GM23248 (cell line): ENCODE data around the gene UBAC1. TPM values are rescaled to one million over a fixed set of nuclear protein-coding genes. Genes with fewer than 3 reads are reported as not detected.
"Not testable (repeated sequence)": the region's sequence is repeated elsewhere in the genome, so short reads cannot be mapped to it uniquely, and the experiment has no call there.

Source experiments
- DNase-seq: peaks from one replicate; pipeline ENCODE4 v3.0.0-alpha.2; 2015
- H2AFZ ChIP-seq: fragments of 200-600 bp; sonication (generic); 2 replicates; pipeline ENCODE4 v1.6.1; 2016; ENCODE audit warnings: antibody characterized with exemption
- H3F3A ChIP-seq: fragments of 200-600 bp; sonication (generic); 2 replicates; pipeline ENCODE4 v1.6.1; 2016; ENCODE audit warnings: mild to moderate bottlenecking, antibody characterized with exemption, mixed run types; ENCODE audit not compliant: insufficient read depth
- H3K27ac ChIP-seq: fragments of 200-600 bp; sonication (generic); 2 replicates; pipeline ENCODE4 v1.5.1; 2016; ENCODE audit warnings: mild to moderate bottlenecking
- H3K27me3 ChIP-seq: fragments of 200-600 bp; sonication (generic); replicated peaks from 2 replicates; pipeline ENCODE4 v1.6.1; 2016; ENCODE audit warnings: mild to moderate bottlenecking; ENCODE audit not compliant: insufficient read depth
- H3K36me3 ChIP-seq: fragments of 200-600 bp; sonication (generic); 2 replicates; pipeline ENCODE4 v1.6.1; 2016; ENCODE audit warnings: low read depth, mild to moderate bottlenecking
- H3K4me1 ChIP-seq: fragments of 200-600 bp; sonication (generic); 2 replicates; pipeline ENCODE4 v1.6.1; 2016; ENCODE audit warnings: mild to moderate bottlenecking; ENCODE audit not compliant: insufficient read depth
- H3K4me2 ChIP-seq: fragments of 200-600 bp; sonication (generic); one replicate; pipeline ENCODE4 v1.6.1; 2016; ENCODE audit warnings: mild to moderate bottlenecking; ENCODE audit not compliant: unreplicated experiment
- H3K4me3 ChIP-seq: fragments of 200-600 bp; sonication (generic); 2 replicates; pipeline ENCODE4 v1.5.1; 2016; ENCODE audit warnings: mild to moderate bottlenecking
- H3K79me2 ChIP-seq: fragments of 200-600 bp; sonication (generic); 2 replicates; pipeline ENCODE4 v1.6.1; 2016; ENCODE audit warnings: mild to moderate bottlenecking; ENCODE audit not compliant: insufficient read depth
- H3K9ac ChIP-seq: fragments of 200-600 bp; sonication (generic); 2 replicates; pipeline ENCODE4 v1.6.1; 2016; ENCODE audit warnings: mild to moderate bottlenecking
- H3K9me2 ChIP-seq: fragments of 200-600 bp; sonication (generic); 2 replicates; pipeline ENCODE4 v1.6.1; 2016; ENCODE audit warnings: mixed run types, mild to moderate bottlenecking, moderate library complexity; ENCODE audit not compliant: insufficient read depth
- H3K9me3 ChIP-seq: fragments of 200-600 bp; sonication (generic); one replicate; pipeline ENCODE4 v1.6.1; 2017; ENCODE audit warnings: low read depth
- H4K20me1 ChIP-seq: fragments of 200-600 bp; sonication (generic); 2 replicates; pipeline ENCODE4 v1.6.0; 2016; ENCODE audit not compliant: insufficient read depth
- EZH2 ChIP-seq: fragments of 200-600 bp; sonication (generic); IDR thresholded peaks from 2 replicates; pipeline ENCODE4 v1.6.1; 2018; ENCODE audit warnings: antibody characterized with exemption, mild to moderate bottlenecking; ENCODE audit not compliant: insufficient read depth, poor library complexity, severe bottlenecking
- EZH2phosphoT487 ChIP-seq: fragments of 200-600 bp; sonication (generic); IDR thresholded peaks from 2 replicates; pipeline ENCODE4 v1.6.1; 2018; ENCODE audit warnings: antibody characterized with exemption, moderate library complexity, mild to moderate bottlenecking, low read depth; ENCODE audit not compliant: insufficient read depth
- WGBS, 2 experiments: methylation state at CpG; one replicate each; pipeline ENCODE4 v1.1.6; 2015 to 2017; ENCODE audit warnings: low lambda C conversion rate in 2 of 2, low coverage in 1 of 2; ENCODE audit errors: missing lambda C conversion rate in 2 of 2; 5-methylcytosine and 5-hydroxymethylcytosine counted together
- in situ Hi-C: fragments of 300-500 bp; cut with MboI; formaldehyde crosslinking; loops from 2 replicates; pipeline ENCODE4 v1.15.0; 2020
- polyA plus RNA-seq: library from polyadenylated mRNA; unstranded; fragments of >200 nt; fragmentation: Nextera tagmentation; extraction: Ambion mirVana; gene quantifications from 2 replicates; pipeline ENCODE4 v1.2.1, GENCODE V29; 2016
- total RNA-seq: library from RNA; depleted of rRNA; stranded (reverse); fragments of >200 nt; shearing (Covaris generic); gene quantifications from 2 replicates; pipeline ENCODE4 v1.2.3, GENCODE V29; 2014

Gene UBAC1
- total and polyA plus RNA-seq, 2 experiments from 2014 or later, result 29.4 to 45.9 TPM

DNA sequence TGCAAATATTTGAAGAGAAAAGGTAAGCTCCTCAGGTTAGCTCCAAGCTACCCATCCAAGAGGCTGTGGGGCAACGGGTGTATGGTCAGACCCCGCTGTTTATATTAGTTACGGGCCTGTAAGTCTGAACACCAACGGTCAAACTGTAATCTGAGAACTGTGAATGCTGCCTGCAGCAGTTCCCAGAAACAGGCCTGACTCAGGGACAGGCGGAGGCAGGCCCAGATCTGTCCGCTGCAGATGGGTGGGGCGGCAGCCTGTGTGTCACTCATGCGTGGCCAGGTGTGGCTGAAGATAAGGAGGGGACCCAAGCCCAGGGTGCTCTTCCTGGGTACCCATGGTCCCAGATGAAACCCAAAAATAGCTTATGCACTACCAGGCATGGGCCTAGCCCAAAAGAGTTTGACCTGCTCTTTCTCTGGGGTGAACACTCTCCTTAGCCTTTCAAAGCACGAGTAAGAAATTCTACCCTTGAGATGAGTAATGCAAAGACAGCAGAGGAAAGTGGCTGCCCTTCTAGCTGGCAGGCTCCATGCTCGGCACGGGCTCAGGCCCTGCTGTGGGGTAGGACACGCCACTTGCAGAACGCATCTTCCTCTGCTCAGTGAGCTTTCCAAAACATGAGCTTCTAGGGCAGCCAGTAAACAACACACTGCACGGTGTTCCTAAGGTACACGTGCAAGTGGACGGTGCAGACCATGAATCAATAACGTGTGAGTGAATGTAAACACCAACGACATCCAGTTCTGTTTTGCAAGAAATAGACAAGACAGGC, 9.1 kb downstream of the UBAC1 start:
- no peaks in the 10 kb centered on the region for H3F3A ChIP-seq
- WGBS, 2 experiments, result 76 to 78% methylated on average over 18 of the region's 18 CpGs
- in situ Hi-C loops, result no loop called here
- no peak overlapping the region for H3K27ac ChIP-seq
- no peak overlapping the region for H3K9ac ChIP-seq
- H3K4me3 ChIP-seq, result no peak overlapping the region
- no peaks in the 10 kb centered on the region for H3K9me3 ChIP-seq
- peaks cover 26% of the 10 kb centered on the region for H3K79me2 ChIP-seq
- no peaks in the 10 kb centered on the region for H3K9me2 ChIP-seq
- H3K36me3 ChIP-seq, result no peaks in the 10 kb centered on the region; the same call in 1 of the 2 replicates
- no peak overlapping the region for H2AFZ ChIP-seq
- no peaks in the 10 kb centered on the region for H3K27me3 ChIP-seq
- H3K4me1 ChIP-seq, result no peaks in the 10 kb centered on the region
- no peak for DNase-seq
- no peak overlapping the region for H3K4me2 ChIP-seq
- H4K20me1 ChIP-seq, result no peaks in the 10 kb centered on the region
- TF ChIP-seq EZH2phosphoT487, result no peak
- TF ChIP-seq EZH2, result no peak

DNA sequence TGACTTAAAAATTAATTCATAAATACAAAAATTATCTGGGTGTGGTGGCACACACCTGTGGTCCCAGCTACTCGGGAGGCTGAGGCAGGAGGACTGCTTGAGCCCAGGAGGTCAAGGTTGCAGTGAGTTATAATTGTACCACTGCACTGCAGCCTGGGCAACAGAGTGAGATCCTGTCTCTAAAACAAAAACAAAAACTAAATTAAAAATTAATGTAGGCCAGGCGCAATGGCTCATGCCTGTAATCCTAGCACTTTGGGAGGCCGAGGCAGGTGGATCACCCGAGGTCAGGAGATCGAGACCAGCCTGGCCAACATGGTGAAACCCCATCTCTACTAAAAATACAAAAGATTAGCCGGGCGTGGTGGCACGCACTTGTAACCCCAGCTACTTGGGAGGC, 9.9 kb downstream of the UBAC1 start:
- 93 to 97% methylated on average over 8 of the region's 8 CpGs for WGBS, 2 experiments
- H3K79me2 ChIP-seq, result peaks cover 18% of the 10 kb centered on the region
- in situ Hi-C loops, H2AFZ ChIP-seq, H3K4me1 ChIP-seq, H3K4me2 ChIP-seq, H3F3A ChIP-seq, H3K9me3 ChIP-seq, H3K9me2 ChIP-seq, DNase-seq, H3K9ac ChIP-seq, H4K20me1 ChIP-seq, H3K27ac ChIP-seq, H3K4me3 ChIP-seq, H3K27me3 ChIP-seq, H3K36me3 ChIP-seq: not testable (repeated sequence)

DNA sequence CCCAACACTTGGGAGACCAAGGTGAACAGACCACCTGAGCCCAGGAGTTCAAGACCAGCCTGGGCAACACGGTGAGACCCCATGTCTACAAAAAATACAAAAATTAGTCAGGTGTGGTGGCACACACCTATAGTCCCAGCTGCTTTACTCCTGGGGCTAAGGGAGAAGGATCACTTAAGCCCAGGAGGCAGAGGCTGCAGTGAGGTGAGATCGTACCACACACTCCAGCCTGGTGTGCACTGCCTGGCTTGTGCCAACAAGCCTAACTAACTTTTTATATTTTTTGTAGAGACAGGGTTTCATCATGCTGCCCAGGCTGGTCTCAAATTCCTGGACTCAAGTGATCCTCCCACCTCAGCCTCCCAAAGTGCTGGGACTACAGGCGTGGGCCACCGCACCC, 10.3 kb downstream of the UBAC1 start:
- DNase-seq, H3K4me3 ChIP-seq, H3K4me2 ChIP-seq, H3K9me3 ChIP-seq, in situ Hi-C loops, H3K9me2 ChIP-seq, H3K36me3 ChIP-seq, H3K27me3 ChIP-seq, H3K9ac ChIP-seq, H4K20me1 ChIP-seq, H2AFZ ChIP-seq, H3F3A ChIP-seq, H3K27ac ChIP-seq, H3K4me1 ChIP-seq: not testable (repeated sequence)
- peaks cover 14% of the 10 kb centered on the region for H3K79me2 ChIP-seq
- 98 to 99% methylated on average over 4 of the region's 4 CpGs for WGBS, 2 experiments

DNA sequence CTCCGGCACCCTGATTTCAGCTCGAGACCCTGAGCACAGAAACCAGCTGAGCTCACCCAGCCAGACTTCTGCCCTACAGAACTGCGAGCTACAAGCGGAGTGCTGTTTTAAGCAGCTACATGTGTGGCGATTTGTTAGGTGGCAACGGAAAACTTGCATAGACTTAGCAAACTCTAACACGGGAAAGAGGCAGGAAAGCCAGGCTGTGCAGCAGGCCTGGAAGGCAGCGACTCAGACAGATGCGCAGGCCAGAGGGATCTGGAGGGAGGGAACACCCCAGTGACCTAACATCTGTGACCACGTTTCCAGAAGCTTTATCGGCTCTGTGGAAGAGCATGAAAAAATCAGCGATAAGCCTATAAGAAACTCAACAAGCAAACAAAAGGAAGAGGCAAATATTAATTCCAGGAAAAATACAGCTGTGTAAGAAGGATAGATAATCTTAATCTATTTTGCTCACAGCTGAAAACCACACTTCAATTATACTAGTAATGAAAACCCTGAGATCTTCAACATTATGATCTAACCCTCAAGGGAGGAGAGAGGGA, 11.0 kb downstream of the UBAC1 start:
- no peaks in the 10 kb centered on the region; the same call in 1 of the 2 replicates for H3K36me3 ChIP-seq
- in situ Hi-C loops, result no loop called here
- no peaks in the 10 kb centered on the region for H3K9me2 ChIP-seq
- TF ChIP-seq EZH2, result no peak
- TF ChIP-seq EZH2phosphoT487, result no peak
- no peak for DNase-seq
- WGBS, 2 experiments, result 90 to 93% methylated on average over 11 to 12 of the region's 12 CpGs
- H3K4me1 ChIP-seq, result no peaks in the 10 kb centered on the region
- no peak overlapping the region for H2AFZ ChIP-seq
- H3K27me3 ChIP-seq, result no peaks in the 10 kb centered on the region
- H3K4me2 ChIP-seq, result no peak overlapping the region
- H3K9ac ChIP-seq, result no peak overlapping the region
- H3K4me3 ChIP-seq, result no peak overlapping the region
- H4K20me1 ChIP-seq, result no peaks in the 10 kb centered on the region
- H3K9me3 ChIP-seq, result no peaks in the 10 kb centered on the region
- H3F3A ChIP-seq, result no peaks in the 10 kb centered on the region
- H3K27ac ChIP-seq, result no peak overlapping the region
- peaks cover 7% of the 10 kb centered on the region; the same call in 1 of the 2 replicates for H3K79me2 ChIP-seq
